Stimulated activated CD4-positive, alpha-beta T cell treated with anti-CD3 and anti-CD28 coated beads, TNF-alpha, amount 100 ng/mL, for 48 hours (primary cell): ENCODE data around the gene TRIO.
"Not testable (repeated sequence)": the region's sequence is repeated elsewhere in the genome, so short reads cannot be mapped to it uniquely, and the experiment has no call there.

Source experiments
- DNase-seq, 3 donors: peaks; one replicate each; pipeline ENCODE4 v3.0.0-alpha.2; 2020; ENCODE audit warnings: low read depth in 3 of 3

TRIO gene

DNA sequence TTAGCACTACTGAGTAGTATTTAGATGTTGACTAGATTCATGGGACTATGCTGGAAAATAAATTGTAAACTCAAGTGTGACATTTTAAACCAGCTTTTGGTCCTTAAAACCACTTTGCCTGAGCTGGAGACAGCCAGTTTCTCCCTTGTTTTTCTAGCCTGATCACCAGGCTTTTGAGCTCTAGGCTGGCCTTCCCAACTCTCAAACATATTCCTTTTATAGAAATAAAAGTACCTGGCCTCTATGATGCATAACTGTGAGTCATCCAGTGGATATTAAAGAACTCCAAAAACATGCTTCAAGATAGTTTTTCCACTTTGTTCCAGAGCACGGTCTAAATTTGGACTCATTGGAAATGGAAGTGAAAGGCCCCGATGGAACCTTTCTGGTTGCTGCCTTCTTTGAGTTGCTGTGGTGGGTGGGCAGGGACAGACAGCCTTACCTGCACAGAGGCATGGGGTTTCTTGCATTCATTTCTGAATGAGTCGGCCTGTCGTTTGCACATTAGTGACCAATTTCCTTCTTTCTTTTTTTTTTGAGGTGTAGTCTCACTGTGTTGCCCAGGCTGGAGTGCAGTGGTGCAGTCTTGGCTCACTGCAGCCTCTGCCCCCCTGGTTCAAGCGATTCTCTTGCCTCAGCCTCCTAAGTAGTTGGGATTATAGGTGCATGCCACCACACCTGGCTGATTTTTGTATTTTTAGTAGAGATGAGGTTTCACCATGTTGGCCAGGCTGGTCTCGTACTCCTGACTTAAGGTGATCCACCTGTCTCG, 43.1 kb downstream of the TRIO start:
- DNase-seq: no peak

DNA sequence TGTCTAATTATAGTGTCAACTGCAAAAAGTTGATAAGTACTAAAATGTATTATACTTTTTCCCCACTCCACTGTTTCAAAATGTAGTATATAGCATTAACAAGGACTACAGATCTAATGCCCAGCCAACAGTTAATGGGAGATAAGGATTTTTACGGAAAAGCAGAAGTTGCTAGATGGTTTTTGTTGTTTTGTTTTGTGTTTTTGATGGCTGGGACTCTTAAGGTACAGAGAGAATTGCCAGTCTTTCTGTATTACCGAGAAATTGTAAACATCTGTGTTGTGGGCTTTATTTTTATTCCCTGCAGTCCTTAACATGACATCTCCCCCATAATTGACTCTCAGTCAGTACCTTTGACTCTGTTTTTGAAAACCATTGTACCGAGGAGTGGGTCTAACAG, 44.0 kb downstream of the TRIO start:
- DNase-seq: no peak

DNA sequence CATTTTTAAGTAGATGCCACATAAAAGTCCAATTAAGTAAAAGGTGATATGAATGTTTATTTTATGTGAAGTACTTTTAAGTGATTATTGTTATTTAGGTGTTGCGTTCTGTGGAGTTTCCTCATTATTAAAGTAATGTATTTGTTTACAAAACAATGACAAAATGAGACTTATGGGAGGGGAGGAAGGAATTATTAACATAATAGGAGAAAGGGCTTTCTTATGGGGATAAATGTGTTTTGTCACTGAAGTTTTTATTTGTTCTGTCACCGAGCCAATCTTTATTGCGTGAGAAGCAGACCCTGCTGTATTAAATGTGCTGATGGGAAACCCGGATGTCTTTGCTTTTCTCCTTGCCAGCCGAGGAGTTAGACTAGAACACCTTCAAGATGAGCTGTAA, 44.5 kb downstream of the TRIO start:
- DNase-seq: no peak

GRCh38 chr5:14188778-14189177, 45.6 kb downstream of the TRIO start:
- no peak for DNase-seq

- no peak for DNase-seq
Measured at GRCh38 chr5:14189680-14190079, 46.5 kb downstream of the TRIO start.

GRCh38 chr5:14190194-14191164, 47.3 kb downstream of the TRIO start:
- no peak for DNase-seq

DNA sequence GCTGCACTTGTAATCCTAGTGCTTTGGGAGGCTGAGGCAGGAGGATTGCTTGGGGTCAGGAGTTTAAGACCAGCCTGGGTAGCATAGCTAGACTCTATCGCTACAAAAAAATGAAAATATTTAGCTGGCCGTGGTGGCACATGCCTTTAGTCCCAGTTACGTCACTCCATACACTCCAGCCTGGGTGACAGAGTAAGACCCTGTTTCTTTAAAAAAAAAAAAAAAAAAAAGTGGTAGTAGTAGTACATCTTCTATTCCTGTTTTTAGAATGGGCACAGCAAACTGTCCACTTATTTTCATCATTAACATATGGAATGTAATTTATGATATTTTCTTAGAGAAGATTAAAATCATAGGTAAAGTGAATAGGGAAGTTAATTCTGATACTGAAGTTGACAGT, 48.2 kb downstream of the TRIO start:
- no peak for DNase-seq

DNA sequence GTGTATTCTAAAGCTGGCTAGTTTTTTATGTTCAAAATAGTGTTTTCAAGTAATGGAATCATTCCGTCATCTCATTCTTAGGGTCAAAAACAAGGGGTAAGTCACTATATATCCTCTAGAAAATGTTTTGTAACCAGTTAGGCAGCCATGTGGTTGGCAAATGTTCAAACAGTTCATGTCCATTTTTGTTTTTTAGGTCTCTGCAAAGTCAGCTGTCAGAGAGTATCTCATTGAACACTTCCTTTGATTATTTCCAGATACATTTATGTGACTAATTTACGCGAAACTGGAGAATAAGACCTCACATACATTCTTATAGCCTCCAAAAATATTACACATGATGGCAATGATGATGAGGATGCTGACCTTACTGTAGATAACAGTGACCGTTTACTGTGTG, 50.4 kb downstream of the TRIO start:
- no peak for DNase-seq

GRCh38 chr5:14195588-14195987, 52.4 kb downstream of the TRIO start:
- DNase-seq: no peak

GRCh38 chr5:14197056-14197455, 53.9 kb downstream of the TRIO start:
- no peak for DNase-seq

GRCh38 chr5:14199902-14200301, 56.8 kb downstream of the TRIO start:
- DNase-seq: no peak

GRCh38 chr5:14200312-14200990, 57.3 kb downstream of the TRIO start:
- no peak for DNase-seq

GRCh38 chr5:14201325-14202045, 58.3 kb downstream of the TRIO start:
- DNase-seq: no peak

DNA sequence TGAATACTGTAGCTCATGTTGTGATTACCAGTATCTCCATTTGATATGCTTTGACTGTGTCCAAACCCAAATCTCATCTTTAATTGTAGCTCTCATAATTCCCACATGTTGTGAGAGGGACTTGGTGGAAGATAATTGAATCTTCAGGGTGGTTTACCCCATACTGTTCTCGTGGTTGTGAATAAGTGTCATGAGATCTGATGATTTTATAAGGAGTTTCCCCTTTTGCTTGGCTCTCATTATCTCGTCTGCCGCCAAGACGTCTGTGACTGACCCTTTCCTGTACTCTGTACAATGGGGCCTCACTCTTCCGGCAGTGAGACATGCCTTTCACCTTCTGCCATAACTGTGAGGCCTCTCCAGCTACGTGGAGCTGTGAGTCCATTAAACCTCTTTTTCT, 59.3 kb downstream of the TRIO start:
- DNase-seq: no peak

- no peak for DNase-seq
Measured at GRCh38 chr5:14204011-14204670, 61.0 kb downstream of the TRIO start.

DNA sequence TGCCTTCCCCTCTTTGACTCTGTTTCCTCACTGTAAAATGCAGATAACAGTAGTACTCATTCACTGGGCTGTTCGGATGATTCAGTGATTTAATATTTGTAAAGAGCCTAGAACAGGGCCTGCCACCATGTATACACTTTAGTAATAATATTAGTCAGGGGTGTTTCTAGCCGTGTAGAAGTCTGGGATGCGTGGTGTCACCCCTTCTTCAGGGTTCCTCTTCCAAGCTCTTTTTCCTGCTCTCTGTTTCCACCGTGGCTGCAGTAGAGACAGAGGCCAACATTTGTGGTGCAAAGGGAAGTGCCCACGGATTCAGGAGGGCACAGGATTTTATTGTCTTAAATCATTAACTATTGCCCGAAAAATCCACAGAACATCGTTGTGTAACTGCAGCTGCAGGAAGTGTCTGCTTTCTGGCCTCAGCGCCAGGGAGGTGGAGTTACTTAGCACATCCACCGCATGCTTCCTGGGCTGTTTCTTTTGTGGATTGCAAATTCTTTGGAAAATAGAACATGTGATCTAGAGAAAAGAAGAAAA, 61.7 kb downstream of the TRIO start:
- no peak for DNase-seq

DNA sequence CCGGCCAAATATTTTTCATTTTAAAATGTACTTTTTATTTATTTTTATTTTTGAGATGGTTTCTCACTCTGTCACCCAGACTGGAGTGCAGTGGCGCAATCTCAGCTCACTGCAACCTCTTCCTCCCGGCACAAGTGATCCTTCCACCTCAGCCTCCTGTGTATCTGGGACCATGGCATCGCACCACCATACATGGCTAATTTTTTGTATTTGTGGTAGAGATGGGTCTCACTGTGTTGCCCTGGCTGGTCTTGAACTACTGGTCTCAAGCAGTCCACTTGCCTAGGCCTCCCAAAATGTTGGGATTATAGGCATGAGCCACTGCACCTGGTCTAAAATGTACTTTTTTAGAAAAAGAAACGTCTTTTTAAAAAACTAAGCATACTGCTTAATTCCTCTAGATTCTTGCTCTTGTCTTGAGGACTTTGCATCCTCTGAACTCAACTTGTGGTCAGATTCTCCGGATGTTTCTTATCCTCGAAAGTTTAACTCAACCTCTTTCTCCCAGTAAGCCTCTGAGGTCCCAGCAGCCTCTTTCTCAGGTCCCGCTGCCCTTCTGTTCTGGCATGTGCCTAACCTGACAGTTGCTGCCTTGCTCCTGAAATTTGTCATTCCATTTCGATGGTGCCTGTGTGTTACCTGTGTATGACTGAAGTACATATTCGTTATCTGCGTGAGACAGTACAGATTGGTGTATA, 63.0 kb downstream of the TRIO start:
- DNase-seq: no peak

DNA sequence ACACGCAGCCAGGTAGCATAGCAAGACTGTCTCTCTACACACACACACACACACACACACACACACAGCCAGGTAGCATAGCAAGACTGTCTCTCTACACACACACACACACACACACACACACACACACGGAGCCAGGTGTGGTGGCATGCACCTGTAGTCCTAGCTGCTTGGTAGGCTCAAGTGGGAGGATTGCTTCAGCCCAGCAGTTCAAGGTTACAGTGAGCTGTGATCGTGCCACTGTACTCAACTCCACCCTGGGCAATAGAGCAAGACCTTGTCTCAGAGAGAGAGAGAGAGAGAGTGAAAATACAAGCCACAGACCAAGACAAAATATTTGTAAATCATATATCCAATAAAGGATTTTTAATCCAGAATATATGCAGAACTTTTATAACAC, 64.3 kb downstream of the TRIO start:
- not testable (repeated sequence) for DNase-seq

DNA sequence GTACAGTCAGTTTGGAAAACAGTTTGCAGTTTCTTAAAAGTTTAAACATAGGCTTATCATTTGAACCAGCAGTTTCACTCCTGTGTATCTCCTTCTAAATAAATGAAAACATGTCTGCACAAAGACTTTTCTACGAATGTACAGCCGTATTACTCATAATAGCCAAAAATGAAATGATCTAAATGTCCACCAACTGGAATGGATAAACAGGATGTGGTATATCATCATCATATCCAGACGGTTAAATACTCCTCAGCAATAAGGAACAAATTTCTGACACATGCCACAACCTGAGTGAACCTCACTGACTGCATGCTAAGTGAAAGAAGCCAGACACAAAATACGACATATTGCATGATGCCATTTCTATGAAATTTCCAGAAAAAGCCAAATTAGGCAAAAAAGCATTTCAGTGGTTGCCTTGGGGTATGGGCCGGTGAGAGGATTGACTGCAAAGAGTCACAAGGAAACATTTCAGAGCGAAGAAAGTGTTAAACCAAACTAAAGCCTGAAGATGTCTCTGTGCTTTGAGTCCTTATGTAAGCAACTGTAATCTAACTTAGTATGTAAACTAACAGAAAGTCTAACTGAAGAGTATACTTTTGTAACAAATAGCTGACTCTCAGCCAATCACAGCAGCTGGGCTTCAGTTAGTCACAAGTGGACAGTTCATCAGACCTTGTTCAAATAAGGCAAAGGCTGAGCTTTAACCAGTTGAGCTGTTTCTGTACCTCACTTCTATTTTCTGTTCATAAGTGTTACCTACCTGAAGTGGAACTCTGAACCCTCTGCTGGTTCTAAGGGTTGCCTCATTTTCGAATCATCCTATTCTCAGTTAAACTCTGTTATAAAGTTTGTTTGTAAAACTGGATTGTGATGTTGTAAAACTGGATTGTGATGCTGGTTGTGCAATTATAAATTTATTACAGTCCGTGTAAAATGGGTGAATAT, 65.2 kb downstream of the TRIO start:
- no peak for DNase-seq
